ENCODE data around the gene CADM2. TPM values are rescaled to one million over a fixed set of nuclear protein-coding genes. Genes with fewer than 3 reads are reported as not detected.

CADM2 gene
- total RNA-seq, 4 donors from 2014 or later = 1.2 to 22.3 (median 2.4) TPM

GRCh38 chr3:85081191-85081906 is 122.6 kb downstream of the CADM2 start:
- no peaks in the 10 kb centered on the region for H3K9me3 ChIP-seq

GRCh38 chr3:85090495-85090894 is 131.7 kb downstream of the CADM2 start:
- Histone ChIP-seq H3K27ac (no peak overlapping the region), H3K4me1 (no peaks in the 10 kb centered on the region), H3K36me3 (no peaks in the 10 kb centered on the region), H3K9me3 (no peaks in the 10 kb centered on the region), H3K4me3 (no peak overlapping the region), H3K27me3 (no peaks in the 10 kb centered on the region)
- DNase-seq = no peak
- TF ChIP-seq POLR2A (IDR thresholded peaks at IDR 0.05) (no peak), CTCF (IDR thresholded peaks at IDR 0.05) (no peak)

More at GRCh38 chr3:85081191-85081906, 122.6 kb downstream of the CADM2 start:
- no peak overlapping the region for H3K4me3 ChIP-seq
- H3K4me1 ChIP-seq = no peaks in the 10 kb centered on the region
- no peak overlapping the region for H3K27ac ChIP-seq
- H3K36me3 ChIP-seq = no peaks in the 10 kb centered on the region
- no peaks in the 10 kb centered on the region for H3K27me3 ChIP-seq
- TF ChIP-seq POLR2A (IDR thresholded peaks at IDR 0.05) (no peak), CTCF (IDR thresholded peaks at IDR 0.05) (no peak)
- no peak for DNase-seq

- H3K4me3 ChIP-seq = no peak overlapping the region
- H3K9me3 ChIP-seq = no peaks in the 10 kb centered on the region
- H3K4me1 ChIP-seq = no peaks in the 10 kb centered on the region
- H3K27me3 ChIP-seq = no peaks in the 10 kb centered on the region
- TF ChIP-seq POLR2A (IDR thresholded peaks at IDR 0.05) (no peak), CTCF (IDR thresholded peaks at IDR 0.05) (no peak)
- H3K36me3 ChIP-seq = no peaks in the 10 kb centered on the region
- no peak overlapping the region for H3K27ac ChIP-seq
- no peak for DNase-seq
Measured at GRCh38 chr3:85100316-85100715, 141.5 kb downstream of the CADM2 start.

GRCh38 chr3:85102781-85103180 is 144.0 kb downstream of the CADM2 start:
- H3K4me3 ChIP-seq = no peak overlapping the region
- no peaks in the 10 kb centered on the region for H3K9me3 ChIP-seq
- DNase-seq = no peak
- TF ChIP-seq POLR2A (IDR thresholded peaks at IDR 0.05) (no peak), CTCF (IDR thresholded peaks at IDR 0.05) (no peak)
- H3K36me3 ChIP-seq = no peaks in the 10 kb centered on the region
- no peaks in the 10 kb centered on the region for H3K27me3 ChIP-seq
- no peak overlapping the region for H3K27ac ChIP-seq
- H3K4me1 ChIP-seq = no peaks in the 10 kb centered on the region

- H3K36me3 ChIP-seq = no peaks in the 10 kb centered on the region
- no peaks in the 10 kb centered on the region for H3K9me3 ChIP-seq
- no peaks in the 10 kb centered on the region for H3K4me1 ChIP-seq
- no peak overlapping the region for H3K27ac ChIP-seq
- no peak for TF ChIP-seq POLR2A (IDR thresholded peaks at IDR 0.05)
- no peak for TF ChIP-seq CTCF (IDR thresholded peaks at IDR 0.05)
- no peaks in the 10 kb centered on the region for H3K27me3 ChIP-seq
- no peak for DNase-seq
- H3K4me3 ChIP-seq = no peak overlapping the region
Measured at GRCh38 chr3:85110393-85110792, 151.6 kb downstream of the CADM2 start.
